Keratinocyte (primary cell): ENCODE measurements around the gene LENG9. TPM values are rescaled to one million over a fixed set of nuclear protein-coding genes. Genes with fewer than 3 reads are reported as not detected.
A peak's percentile ranks its signal among the peaks of the same experiment; 100 is the strongest.

ENCODE experiments used
- DNase-seq: peaks from one replicate; pipeline ENCODE4 v3.0.0-alpha.2; 2011; ENCODE audit warnings: low read depth, missing footprints, low spot score
- FAIRE-seq: peaks from 2 replicates; lab custom pipeline; 2011; peaks lifted over from hg19 to GRCh38; lab: Jason Lieb, UNC
- H2AFZ ChIP-seq: 2 replicates; pipeline ENCODE4 v1.6.0; 2012; ENCODE audit warnings: low read length, control low read depth, inconsistent platforms; ENCODE audit not compliant: control insufficient read depth
- H3K27ac ChIP-seq: 2 replicates; pipeline ENCODE4 v1.5.1; 2011; ENCODE audit warnings: low read length; ENCODE audit not compliant: control insufficient read depth, insufficient read depth
- H3K27me3 ChIP-seq: 3 replicates; pipeline ENCODE4 v1.6.0; 2011; ENCODE audit warnings: low read length; ENCODE audit not compliant: control insufficient read depth, insufficient read depth; ENCODE audit errors: extremely low read depth
- H3K36me3 ChIP-seq, 2 experiments: 2 replicates in 1 of 2; 3 replicates in 1 of 2; pipeline ENCODE4 v1.5.1; 2011; ENCODE audit warnings: low read length in 2 of 2, mild to moderate bottlenecking in 1 of 2; ENCODE audit not compliant: control insufficient read depth in 2 of 2, insufficient read depth in 2 of 2; ENCODE audit errors: extremely low read depth in 1 of 2
- H3K4me1 ChIP-seq: 3 replicates; pipeline ENCODE4 v1.5.1; 2011; ENCODE audit warnings: low read length; ENCODE audit not compliant: control insufficient read depth, insufficient read depth; ENCODE audit errors: extremely low read depth
- H3K4me2 ChIP-seq: 3 replicates; pipeline ENCODE4 v1.6.0; 2011; ENCODE audit warnings: low read depth, low read length; ENCODE audit not compliant: control insufficient read depth, insufficient read depth; ENCODE audit errors: extremely low read depth
- H3K4me3 ChIP-seq, 3 experiments: fragments of 200-600 bp in 1 of 3; sonication (generic) in 1 of 3; 2 replicates in 2 of 3; 3 replicates in 1 of 3; pipeline ENCODE4 v1.5.1; 2011 to 2016; ENCODE audit warnings: low read length in 3 of 3, mild to moderate bottlenecking in 3 of 3, control low read depth in 2 of 3, inconsistent platforms in 1 of 3, low read depth in 1 of 3, mixed read lengths in 1 of 3, mixed run types in 1 of 3, moderate library complexity in 1 of 3; ENCODE audit not compliant: control insufficient read depth in 2 of 3, insufficient read depth in 2 of 3; ENCODE audit errors: extremely low read depth in 1 of 3
- H3K79me2 ChIP-seq: 2 replicates; pipeline ENCODE4 v1.6.0; 2012; ENCODE audit warnings: low read length; ENCODE audit not compliant: control insufficient read depth, insufficient read depth
- H3K9ac ChIP-seq: 3 replicates; pipeline ENCODE4 v1.6.0; 2011; ENCODE audit warnings: low read length; ENCODE audit not compliant: control insufficient read depth, insufficient read depth; ENCODE audit errors: extremely low read depth
- H3K9me1 ChIP-seq: 3 replicates; pipeline ENCODE4 v1.6.0; 2011; ENCODE audit warnings: low read length; ENCODE audit not compliant: control insufficient read depth, insufficient read depth; ENCODE audit errors: extremely low read depth
- H3K9me3 ChIP-seq: 2 replicates; pipeline ENCODE4 v1.5.1; 2012; ENCODE audit warnings: low read depth, low read length; ENCODE audit not compliant: control insufficient read depth
- H4K20me1 ChIP-seq: 3 replicates; pipeline ENCODE4 v1.6.0; 2011; ENCODE audit warnings: low read length; ENCODE audit not compliant: control insufficient read depth, insufficient read depth; ENCODE audit errors: extremely low read depth
- CTCF ChIP-seq, 3 experiments: IDR thresholded peaks in 1 of 3; conservative IDR thresholded peaks in 1 of 3; optimal IDR thresholded peaks in 1 of 3; 2 replicates in 2 of 3; 3 replicates in 1 of 3; pipeline versions ENCODE3 to v1.5.1; 2011; ENCODE audit warnings: low read length in 3 of 3, mild to moderate bottlenecking in 3 of 3, moderate library complexity in 2 of 3, control low read depth in 1 of 3, inconsistent platforms in 1 of 3; ENCODE audit not compliant: insufficient read depth in 2 of 3; ENCODE audit errors: extremely low read depth in 1 of 3
- EZH2 ChIP-seq: IDR thresholded peaks from one replicate; pipeline ENCODE4 v1.6.1; 2012; ENCODE audit warnings: inconsistent platforms, mild to moderate bottlenecking, low read length, moderate library complexity
- dilution Hi-C: fragments of 300-500 bp; cut with MboI; formaldehyde crosslinking; loops from one replicate; pipeline ENCODE4 v1.7.0; 2020; ENCODE audit warnings: low sequenced_read_pairs; ENCODE audit not compliant: extremely low pct_ligation_motif_present
- polyA plus RNA-seq, 5 experiments: library from polyadenylated mRNA; depleted of rRNA in 3 of 5; stranded (reverse) in 3 of 5; stranded (forward) in 1 of 5; unstranded in 1 of 5; fragments of >200 nt; gene quantifications; 1 replicate in 1 of 5; 2 replicates in 3 of 5; 3 replicates in 1 of 5; pipeline versions ENCODE4 v1.2.1 to v1.2.3, GENCODE V29; 2011 to 2012; ENCODE audit warnings: missing spikeins in 2 of 5, low read depth in 1 of 5, low replicate concordance in 1 of 5

The LENG9 gene
- polyA plus RNA-seq, 1 donor (not counting 4 experiments of a cell fraction or from before 2014, with no cell fraction given) = 1.3 TPM

DNA sequence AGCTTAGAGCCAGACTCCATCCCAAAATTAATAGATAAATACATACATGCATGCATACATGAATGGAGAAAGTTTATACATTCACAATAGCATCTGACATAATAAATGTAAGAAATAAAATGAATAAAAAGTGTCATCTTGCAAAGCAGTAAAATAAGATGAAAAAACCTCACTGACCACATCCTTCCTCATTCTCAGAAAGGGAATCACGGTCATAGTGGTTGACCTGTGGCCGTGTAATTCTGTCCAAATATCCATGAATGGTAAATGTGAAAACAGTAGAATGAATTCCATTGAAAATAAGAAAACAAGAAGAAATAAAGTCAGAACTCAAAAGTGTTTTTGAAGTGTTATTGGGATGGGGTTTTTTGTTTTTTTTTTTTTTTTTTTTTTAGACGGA is 19.3 kb upstream of the LENG9 start:
- TF ChIP-seq EZH2 (no peak), CTCF (optimal IDR thresholded peaks at IDR 0.05 in 1 of 3, IDR thresholded peaks at IDR 0.05 in 1 of 3, conservative IDR thresholded peaks at IDR 0.05 in 1 of 3; ENCODE audit: extremely low read depth in 1 of 3, insufficient read depth in 2 of 3, low read length in 3 of 3) (no peak)
- Histone ChIP-seq H3K4me1 (no peaks in the 10 kb centered on the region), H4K20me1 (no peaks in the 10 kb centered on the region), H3K9me1 (no peaks in the 10 kb centered on the region), H3K9ac (no peak overlapping the region), H3K9me3 (no peaks in the 10 kb centered on the region), H3K27ac (no peak overlapping the region), H3K4me3 (no peak overlapping the region), H3K4me2 (no peak overlapping the region), H3K27me3 (no peaks in the 10 kb centered on the region), H2AFZ (no peak overlapping the region), H3K79me2 (no peaks in the 10 kb centered on the region), H3K36me3 (no peaks in the 10 kb centered on the region)
- dilution Hi-C loops = no loop called here
- DNase-seq (no peak), FAIRE-seq (no peak)

- TF ChIP-seq CTCF (optimal IDR thresholded peaks at IDR 0.05 in 1 of 3, IDR thresholded peaks at IDR 0.05 in 1 of 3, conservative IDR thresholded peaks at IDR 0.05 in 1 of 3; ENCODE audit: extremely low read depth in 1 of 3, insufficient read depth in 2 of 3, low read length in 3 of 3) = peak; percentile 70 to 78 (median 74)
- no peak for TF ChIP-seq EZH2
- H3K9me3 ChIP-seq = no peaks in the 10 kb centered on the region
- DNase-seq (no peak), FAIRE-seq (no peak)
- H3K9me1 ChIP-seq = no peaks in the 10 kb centered on the region
- H3K27ac ChIP-seq = no peak overlapping the region
- no peaks in the 10 kb centered on the region for H3K27me3 ChIP-seq
- H4K20me1 ChIP-seq = no peaks in the 10 kb centered on the region
- H3K4me2 ChIP-seq = no peak overlapping the region
- dilution Hi-C loops = no loop called here
- H3K9ac ChIP-seq = no peak overlapping the region
- H3K36me3 ChIP-seq = no peaks in the 10 kb centered on the region
- no peak overlapping the region for H3K4me3 ChIP-seq
- no peaks in the 10 kb centered on the region for H3K79me2 ChIP-seq
- no peaks in the 10 kb centered on the region for H3K4me1 ChIP-seq
- no peak overlapping the region for H2AFZ ChIP-seq
Measured at GRCh38 chr19:54481326-54481930, 17.9 kb upstream of the LENG9 start.
